Endothelial cell of umbilical vein (primary cell): ENCODE results near the gene EPHX1.

Experiments used
- EZH2 ChIP-seq: IDR thresholded peaks from 2 replicates; pipeline ENCODE4 v1.6.1; 2012; ENCODE audit warnings: borderline replicate concordance, low read depth, mild to moderate bottlenecking, moderate library complexity, low read length, inconsistent platforms; ENCODE audit not compliant: severe bottlenecking
- JUN ChIP-seq: IDR thresholded peaks from 2 replicates; pipeline ENCODE4 v1.6.1; 2011; ENCODE audit warnings: borderline replicate concordance, low read depth; ENCODE audit not compliant: insufficient read length, insufficient read depth
- POLR2A ChIP-seq: IDR thresholded peaks from 2 replicates; pipeline ENCODE4 v1.6.1; 2012; ENCODE audit warnings: low read depth, mild to moderate bottlenecking, control low read depth, low read length
- POLR2AphosphoS5 ChIP-seq: IDR thresholded peaks from 2 replicates; pipeline ENCODE4 v1.6.1; 2012; ENCODE audit warnings: low read depth, mild to moderate bottlenecking, control low read depth, low read length, moderate library complexity; ENCODE audit not compliant: insufficient read depth
- TF ChIP-seq, protein P1 (sequence below), 2 donors: IDR thresholded peaks; 1 replicate in 1 of 2; 2 replicates in 1 of 2; pipeline ENCODE4 v1.5.1; 2011; ENCODE audit warnings: low read length in 2 of 2, mild to moderate bottlenecking in 2 of 2, moderate library complexity in 2 of 2, control low read depth in 1 of 2, inconsistent platforms in 1 of 2, low read depth in 1 of 2; ENCODE audit not compliant: insufficient read depth in 1 of 2; ENCODE audit errors: extremely low read depth in 1 of 2
- TF ChIP-seq, protein P2 (sequence below): IDR thresholded peaks from 2 replicates; pipeline ENCODE4 v1.6.1; 2011; ENCODE audit not compliant: insufficient read depth, insufficient read length

DNA sequence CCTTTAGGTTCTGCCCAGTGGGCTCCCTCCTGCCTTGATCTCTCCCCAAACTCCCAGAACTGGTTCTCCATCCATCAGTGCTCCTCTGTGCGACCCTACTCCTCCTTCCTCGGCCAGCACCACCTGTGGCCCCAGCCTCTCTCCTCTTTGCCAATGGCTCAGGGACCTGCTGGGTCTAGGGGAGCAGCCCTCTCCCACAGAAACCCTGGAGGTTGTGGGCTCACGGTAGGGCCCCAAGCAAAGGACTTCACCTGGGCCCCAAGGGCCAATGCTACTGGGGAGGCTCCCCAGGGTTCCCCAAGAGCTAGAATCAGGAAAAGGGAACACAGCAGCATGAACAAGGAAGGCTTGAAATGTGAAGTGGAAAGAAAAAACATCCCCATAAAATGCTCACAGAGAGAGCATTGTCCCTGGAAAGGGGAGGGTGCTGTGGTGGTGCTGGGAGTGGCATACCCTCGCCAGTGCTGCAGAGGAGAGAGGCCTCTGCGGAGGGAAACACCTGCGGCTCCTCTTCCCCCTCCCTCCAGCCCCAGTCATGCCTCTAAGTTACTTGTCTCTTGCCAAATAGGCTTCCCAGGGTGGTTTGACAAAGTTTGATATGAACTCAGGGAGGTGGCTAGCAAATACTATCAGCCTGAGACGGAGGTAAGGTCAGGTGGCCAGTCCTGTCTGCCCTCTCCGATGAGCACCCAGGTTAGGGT is 69.7 kb downstream of the EPHX1 start:
- TF ChIP-seq, protein P1, sequence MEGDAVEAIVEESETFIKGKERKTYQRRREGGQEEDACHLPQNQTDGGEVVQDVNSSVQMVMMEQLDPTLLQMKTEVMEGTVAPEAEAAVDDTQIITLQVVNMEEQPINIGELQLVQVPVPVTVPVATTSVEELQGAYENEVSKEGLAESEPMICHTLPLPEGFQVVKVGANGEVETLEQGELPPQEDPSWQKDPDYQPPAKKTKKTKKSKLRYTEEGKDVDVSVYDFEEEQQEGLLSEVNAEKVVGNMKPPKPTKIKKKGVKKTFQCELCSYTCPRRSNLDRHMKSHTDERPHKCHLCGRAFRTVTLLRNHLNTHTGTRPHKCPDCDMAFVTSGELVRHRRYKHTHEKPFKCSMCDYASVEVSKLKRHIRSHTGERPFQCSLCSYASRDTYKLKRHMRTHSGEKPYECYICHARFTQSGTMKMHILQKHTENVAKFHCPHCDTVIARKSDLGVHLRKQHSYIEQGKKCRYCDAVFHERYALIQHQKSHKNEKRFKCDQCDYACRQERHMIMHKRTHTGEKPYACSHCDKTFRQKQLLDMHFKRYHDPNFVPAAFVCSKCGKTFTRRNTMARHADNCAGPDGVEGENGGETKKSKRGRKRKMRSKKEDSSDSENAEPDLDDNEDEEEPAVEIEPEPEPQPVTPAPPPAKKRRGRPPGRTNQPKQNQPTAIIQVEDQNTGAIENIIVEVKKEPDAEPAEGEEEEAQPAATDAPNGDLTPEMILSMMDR (IDR thresholded peaks at IDR 0.05; ENCODE audit: extremely low read depth in 1 of 2, insufficient read depth in 1 of 2, low read depth in 1 of 2, low read length in 2 of 2), result no peak
- no peak for TF ChIP-seq POLR2A
- no peak for TF ChIP-seq POLR2AphosphoS5
- TF ChIP-seq EZH2, result no peak
- no peak for TF ChIP-seq JUN
- TF ChIP-seq, protein P2, sequence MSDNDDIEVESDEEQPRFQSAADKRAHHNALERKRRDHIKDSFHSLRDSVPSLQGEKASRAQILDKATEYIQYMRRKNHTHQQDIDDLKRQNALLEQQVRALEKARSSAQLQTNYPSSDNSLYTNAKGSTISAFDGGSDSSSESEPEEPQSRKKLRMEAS, result no peak
